K562 (cell line): ENCODE data around the gene ARHGAP9. TPM values are rescaled to one million over a fixed set of nuclear protein-coding genes. Genes with fewer than 3 reads are reported as not detected.

Source experiments
- ARHGAP35 ChIP-seq: fragments of 450-650 bp; IDR thresholded peaks from 2 replicates; pipeline ENCODE4 v1.6.1; 2018; ENCODE audit not compliant: partially characterized antibody
- ARID2 ChIP-seq: fragments of 450-650 bp; IDR thresholded peaks from 2 replicates; pipeline ENCODE4 v1.6.1; 2017; ENCODE audit warnings: antibody characterized with exemption, mild to moderate bottlenecking
- BACH1 ChIP-seq: fragments of 200-800 bp; sonication (Bioruptor generic); IDR thresholded peaks from 2 replicates; pipeline ENCODE4 v1.6.1; 2016; ENCODE audit warnings: missing genetic modification characterization, missing compliant biosample characterization
- CBX2 ChIP-seq: fragments of 200-600 bp; sonication (generic); IDR thresholded peaks from one replicate; pipeline ENCODE4 v1.6.1; 2012; ENCODE audit warnings: mild to moderate bottlenecking, low read length, inconsistent platforms; ENCODE audit not compliant: insufficient read depth, poor library complexity, severe bottlenecking
- CREB3L1 ChIP-seq: fragments of 450-650 bp; IDR thresholded peaks from 2 replicates; pipeline ENCODE4 v1.6.1; 2014; ENCODE audit warnings: low read depth, mild to moderate bottlenecking, moderate library complexity, borderline replicate concordance
- FIP1L1 ChIP-seq: fragments of 200-400 bp; formaldehyde crosslinking; IDR thresholded peaks from 2 replicates; pipeline ENCODE4 v1.6.1; 2018; ENCODE audit warnings: mild to moderate bottlenecking, low read depth, low read length; ENCODE audit not compliant: poor library complexity, severe bottlenecking
- NR2C2 ChIP-seq, 2 experiments: fragments of 200-800 bp in 1 of 2; sonication (Bioruptor generic) in 1 of 2; sonication (generic) in 1 of 2; formaldehyde crosslinking in 1 of 2; IDR thresholded peaks; 2 replicates each; pipeline versions ENCODE4 v1.6.1 to v1.8.0; 2016 to 2022; ENCODE audit warnings: mild to moderate bottlenecking in 1 of 2, missing compliant biosample characterization in 1 of 2, missing genetic modification characterization in 1 of 2, missing genetic modification reagents in 1 of 2
- NR4A1 ChIP-seq, 2 experiments: fragments of 250-450 bp in 1 of 2; fragments of 450-650 bp in 1 of 2; sonication (Bioruptor Pico) in 1 of 2; IDR thresholded peaks; 2 replicates each; pipeline versions ENCODE4 v1.4.0 to v1.6.1; 2016 to 2020; ENCODE audit warnings: mild to moderate bottlenecking in 2 of 2, missing compliant biosample characterization in 1 of 2, missing genetic modification characterization in 1 of 2, moderate library complexity in 1 of 2
- PKNOX1 ChIP-seq: fragments of 450-650 bp; IDR thresholded peaks from 2 replicates; pipeline ENCODE4 v1.6.1; 2016
- POLR3A ChIP-seq: IDR thresholded peaks from 2 replicates; pipeline ENCODE4 v1.6.1; 2011; ENCODE audit warnings: borderline replicate concordance, mild to moderate bottlenecking, moderate library complexity; ENCODE audit not compliant: insufficient read length, insufficient read depth; ENCODE audit errors: extremely low read depth
- RHOXF2B ChIP-seq: fragments of 250-450 bp; sonication (Bioruptor Pico); conservative IDR thresholded peaks from 2 replicates; pipeline ENCODE4 v1.5.1; 2021
- SMAD4 ChIP-seq: fragments of 250-450 bp; sonication (Bioruptor Pico); conservative IDR thresholded peaks from 2 replicates; pipeline ENCODE4 v1.8.0; 2021; ENCODE audit warnings: inconsistent platforms, mild to moderate bottlenecking, moderate library complexity
- TAF7 ChIP-seq: fragments of 450-650 bp; IDR thresholded peaks from 2 replicates; pipeline ENCODE4 v1.6.1; 2016; ENCODE audit warnings: missing genetic modification characterization, missing compliant biosample characterization
- TEAD1 ChIP-seq, 2 experiments: fragments of 450-650 bp in 1 of 2; sonication (generic) in 1 of 2; formaldehyde crosslinking; IDR thresholded peaks; 2 replicates each; pipeline versions ENCODE4 v1.4.0 to v1.8.0; 2020 to 2022; ENCODE audit warnings: mild to moderate bottlenecking in 2 of 2, missing genetic modification reagents in 1 of 2
- U2AF2 ChIP-seq: fragments of 200-400 bp; formaldehyde crosslinking; optimal IDR thresholded peaks from 2 replicates; pipeline ENCODE3; 2017; ENCODE audit warnings: low read depth, mild to moderate bottlenecking, low read length
- ZC3H11A ChIP-seq: IDR thresholded peaks from 2 replicates; pipeline ENCODE4 v1.6.1; 2012; ENCODE audit warnings: low read depth, low read length, improper control_type of control experiment
- ZKSCAN3 ChIP-seq: fragments of 250-450 bp; sonication (Bioruptor Pico); IDR thresholded peaks from 2 replicates; pipeline ENCODE4 v1.4.0; 2020
- ZMIZ1 ChIP-seq, 2 experiments: fragments of 150-350 bp in 1 of 2; IDR thresholded peaks; 2 replicates each; pipeline ENCODE4 v1.6.1; 2012 to 2016; ENCODE audit warnings: low read depth in 2 of 2, low read length in 2 of 2, mild to moderate bottlenecking in 1 of 2, moderate library complexity in 1 of 2
- ZNF140 ChIP-seq: fragments of 250-450 bp; sonication (Bioruptor Pico); IDR thresholded peaks from 2 replicates; pipeline ENCODE4 v1.8.0; 2021; ENCODE audit warnings: moderate library complexity, mild to moderate bottlenecking, inconsistent platforms
- ZNF212 ChIP-seq: fragments of 450-650 bp; formaldehyde crosslinking; IDR thresholded peaks from 2 replicates; pipeline ENCODE4 v1.4.0; 2020; ENCODE audit warnings: mild to moderate bottlenecking
- ZNF717 ChIP-seq: fragments of 250-450 bp; sonication (Bioruptor Pico); IDR thresholded peaks from 2 replicates; pipeline ENCODE4 v1.5.0; 2021
- ZNF79 ChIP-seq: fragments of 250-450 bp; sonication (Bioruptor Pico); IDR thresholded peaks from 2 replicates; pipeline ENCODE4 v1.4.0; 2020; ENCODE audit warnings: low read depth, mild to moderate bottlenecking, moderate library complexity
- polyA plus RNA-seq, 8 experiments: library from polyadenylated mRNA; depleted of rRNA in 4 of 8; stranded (reverse) in 5 of 8; unstranded in 3 of 8; fragments of >200 nt; fragmentation: Nextera tagmentation in 2 of 8; fragmentation: Illumina TruSeq in 1 of 8; extraction: Ambion mirVana in 2 of 8; extraction: Trizol in 1 of 8; gene quantifications; 2 replicates each; pipeline versions ENCODE4 v1.2.1 to v1.2.3, GENCODE V29; 2011 to 2014; ENCODE audit warnings: inconsistent platforms in 1 of 8, missing spikeins in 1 of 8
- total RNA-seq, 7 experiments: library from RNA; depleted of rRNA in 6 of 7; stranded (reverse); fragments of >200 nt in 6 of 7; fragmentation: Illumina TruSeq in 2 of 7; extraction: Trizol in 2 of 7; gene quantifications; 2 replicates each; pipeline versions ENCODE4 v1.2.1 to v1.2.3, GENCODE V29; 2011 to 2021; ENCODE audit warnings: low replicate concordance in 1 of 7

ARHGAP9 gene
- total and polyA plus RNA-seq, 9 of the 15 experiments (the other 6 are each of a cell fraction or from before 2014, with no cell fraction given): 1.5 to 10.2 (median 5.1) TPM

- 0 out of 4 replicates have a peak, but pooled peaks of 1 of the 2 experiments have one; percentile 12 for TF ChIP-seq ZMIZ1 (IDR thresholded peaks at IDR 0.05; ENCODE audit: low read depth in 2 of 2, low read length in 2 of 2)
- TF ChIP-seq ARHGAP35: no peak
- TF ChIP-seq TAF7 (tag): no peak
- TF ChIP-seq ZNF717 (CRISPR knock-in tag): no peak
- no peak for TF ChIP-seq NR4A1 (CRISPR knock-in tag; IDR thresholded peaks at IDR 0.05)
- TF ChIP-seq NR4A1 (tag; IDR thresholded peaks at IDR 0.05): no peak
- peak; percentile 35; the same call in 1 of the 2 replicates for TF ChIP-seq PKNOX1
- no peak for TF ChIP-seq BACH1
- TF ChIP-seq ZKSCAN3: no peak
- TF ChIP-seq ARID2: peak; percentile 87
- TF ChIP-seq RHOXF2B (CRISPR knock-in tag): no peak
- no peak for TF ChIP-seq U2AF2
- no peak for TF ChIP-seq TEAD1 (CRISPR knock-in tag; IDR thresholded peaks at IDR 0.05)
- TF ChIP-seq ZNF212: no peak
- no peak for TF ChIP-seq ZC3H11A
- no peak for TF ChIP-seq ZNF79
- TF ChIP-seq NR2C2 (CRISPR knock-in tag; IDR thresholded peaks at IDR 0.05): no peak
- no peak for TF ChIP-seq NR2C2 (tag; IDR thresholded peaks at IDR 0.05)
- TF ChIP-seq FIP1L1: no peak
- TF ChIP-seq CBX2: no peak
- no peak for TF ChIP-seq POLR3A
- no peak for TF ChIP-seq SMAD4 (CRISPR knock-in tag)
- no peak for TF ChIP-seq ZNF140
- no peak for TF ChIP-seq CREB3L1
Observed at GRCh38 chr12:57452937-57453509, 26.6 kb downstream of the ARHGAP9 start (continued).
